HepG2 (cell line): ENCODE data around the gene UBR3. TPM values are rescaled to one million over a fixed set of nuclear protein-coding genes. Genes with fewer than 3 reads are reported as not detected.

Experiments used
- ATAC-seq: fragments of 200-7000 bp; cut with Tn5 transposase; 3 replicates; pipeline ENCODE4 v1.9.1; 2020; ENCODE audit warnings: mild to moderate bottlenecking, moderate library complexity
- BruUV-seq: library from RNA; stranded (reverse); fragments of 400-500 nt; replicated peaks from 2 replicates; lab custom pipeline; 2021; lab: Mats Ljungman, UMichigan
- CTCF ChIA-PET: fragments of 300-600 bp; formaldehyde crosslinking; extraction: SDS; loops from one replicate; lab custom pipeline; 2021; ENCODE audit warnings: low total read pairs, inconsistent platforms, low intra/inter-chr PET ratio; lab: Yijun Ruan, JAX
- POLR2A ChIA-PET: fragments of 350-600 bp; sonication (Branson Sonifier 250); formaldehyde crosslinking; loops from one replicate; lab custom pipeline; 2020; ENCODE audit warnings: antibody characterized with exemption, inconsistent platforms; lab: Yijun Ruan, JAX
- DNase-seq: peaks from one replicate; pipeline ENCODE4 v3.0.0-alpha.2; 2015; ENCODE audit warnings: low spot score
- FAIRE-seq: peaks from 3 replicates; lab custom pipeline; 2011; peaks lifted over from hg19 to GRCh38; lab: Jason Lieb, UNC
- H2AFZ ChIP-seq: one replicate; pipeline ENCODE4 v1.6.1; 2011; ENCODE audit warnings: low read length, inconsistent platforms
- H3K27ac ChIP-seq: fragments of 300-600 bp; 3 replicates; pipeline ENCODE4 v1.8.0; 2011; ENCODE audit warnings: mixed run types, mild to moderate bottlenecking, mixed read lengths, low read length, inconsistent platforms; ENCODE audit not compliant: insufficient read depth; ENCODE audit errors: extremely low read length
- H3K27me3 ChIP-seq, 2 experiments: fragments of 200-600 bp in 1 of 2; 2 replicates in 1 of 2; 3 replicates in 1 of 2; pipeline versions ENCODE4 v1.6.0 to v1.8.0; 2011; ENCODE audit warnings: low read length in 2 of 2, mild to moderate bottlenecking in 2 of 2, moderate library complexity in 2 of 2, inconsistent platforms in 1 of 2; ENCODE audit not compliant: insufficient read depth in 2 of 2, control insufficient read depth in 1 of 2
- H3K36me3 ChIP-seq, 2 experiments: fragments of 200-600 bp in 1 of 2; replicated peaks in 1 of 2; 2 replicates in 1 of 2; 3 replicates in 1 of 2; pipeline versions ENCODE4 v1.5.1 to v1.8.0; 2011; ENCODE audit warnings: low read length in 2 of 2, inconsistent platforms in 1 of 2; ENCODE audit not compliant: insufficient read depth in 2 of 2, control insufficient read depth in 1 of 2
- H3K4me1 ChIP-seq: 2 replicates; pipeline ENCODE4 v1.5.1; 2012; ENCODE audit warnings: low read length, inconsistent platforms; ENCODE audit not compliant: insufficient read depth
- H3K4me2 ChIP-seq: 2 replicates; pipeline ENCODE4 v1.6.0; 2011; ENCODE audit warnings: low read depth, low read length, inconsistent platforms
- H3K4me3 ChIP-seq, 3 experiments: fragments of 200-600 bp in 1 of 3; sonication (generic), shearing (Covaris generic) in 1 of 3; replicated peaks in 1 of 3; 2 replicates each; pipeline ENCODE4 v1.5.1; 2011 to 2016; ENCODE audit warnings: low read length in 3 of 3, inconsistent platforms in 2 of 3, low read depth in 2 of 3, mild to moderate bottlenecking in 2 of 3, control low read depth in 1 of 3, mixed read lengths in 1 of 3; ENCODE audit not compliant: insufficient read depth in 1 of 3
- H3K79me2 ChIP-seq: one replicate; pipeline ENCODE4 v1.6.1; 2011; ENCODE audit warnings: low read length, inconsistent platforms; ENCODE audit not compliant: insufficient read depth
- H3K9ac ChIP-seq: 2 replicates; pipeline ENCODE4 v1.6.0; 2011; ENCODE audit warnings: mild to moderate bottlenecking, low read depth, low read length, inconsistent platforms; ENCODE audit not compliant: insufficient read depth
- H3K9me3 ChIP-seq: 2 replicates; pipeline ENCODE4 v1.5.1; 2012; ENCODE audit warnings: mild to moderate bottlenecking, low read length
- H4K20me1 ChIP-seq: 2 replicates; pipeline ENCODE4 v1.6.0; 2011; ENCODE audit warnings: inconsistent platforms, mild to moderate bottlenecking, low read length, moderate library complexity; ENCODE audit not compliant: insufficient read depth
- CREB1 ChIP-seq, 2 experiments: fragments of 450-650 bp in 1 of 2; IDR thresholded peaks; 2 replicates each; pipeline ENCODE4 v1.6.1; 2016 to 2017; ENCODE audit warnings: control low read depth in 1 of 2, mild to moderate bottlenecking in 1 of 2, missing compliant biosample characterization in 1 of 2, missing genetic modification characterization in 1 of 2
- MIER3 ChIP-seq: IDR thresholded peaks from 2 replicates; pipeline ENCODE4 v1.6.1; 2016; ENCODE audit warnings: missing compliant biosample characterization, borderline replicate concordance
- NFKB2 ChIP-seq: sonication (generic); formaldehyde crosslinking; IDR thresholded peaks from 2 replicates; pipeline ENCODE4 v1.4.0; 2020; ENCODE audit warnings: missing genetic modification reagents, borderline replicate concordance
- PAWR ChIP-seq: sonication (generic); formaldehyde crosslinking; IDR thresholded peaks from 2 replicates; pipeline ENCODE4 v1.4.0; 2020; ENCODE audit warnings: missing genetic modification reagents, mild to moderate bottlenecking, borderline replicate concordance
- POGZ ChIP-seq: sonication (generic); formaldehyde crosslinking; IDR thresholded peaks from 2 replicates; pipeline ENCODE4 v1.4.0; 2020; ENCODE audit warnings: mild to moderate bottlenecking, missing genetic modification reagents
- ZBTB7A ChIP-seq: sonication (generic); formaldehyde crosslinking; IDR thresholded peaks from 2 replicates; pipeline ENCODE4 v1.8.0; 2022; ENCODE audit warnings: mild to moderate bottlenecking, missing genetic modification reagents
- ZFP36 ChIP-seq: fragments of 150-350 bp; IDR thresholded peaks from 2 replicates; pipeline ENCODE4 v1.6.1; 2018; ENCODE audit warnings: borderline replicate concordance, low read length, low read depth; ENCODE audit not compliant: partially characterized antibody
- ZFP36L1 ChIP-seq: sonication (generic); formaldehyde crosslinking; IDR thresholded peaks from 2 replicates; pipeline ENCODE4 v1.8.0; 2022; ENCODE audit warnings: mild to moderate bottlenecking, missing genetic modification reagents, moderate library complexity
- ZFYVE20 ChIP-seq: sonication (generic); formaldehyde crosslinking; IDR thresholded peaks from 2 replicates; pipeline ENCODE4 v1.8.0; 2023; ENCODE audit warnings: low read depth, mild to moderate bottlenecking, moderate library complexity, missing genetic modification reagents, borderline replicate concordance
- ZNF24 ChIP-seq: fragments of 450-650 bp; IDR thresholded peaks from 2 replicates; pipeline ENCODE4 v1.6.1; 2017; ENCODE audit warnings: antibody characterized with exemption, mild to moderate bottlenecking
- ZNF276 ChIP-seq: sonication (generic); formaldehyde crosslinking; IDR thresholded peaks from 2 replicates; pipeline ENCODE4 v1.4.0; 2020; ENCODE audit warnings: mild to moderate bottlenecking, low read depth, missing genetic modification reagents
- ZNF652 ChIP-seq: IDR thresholded peaks from 2 replicates; pipeline ENCODE4 v1.6.1; 2016; ENCODE audit warnings: low read depth, borderline replicate concordance
- WGBS: methylation state at CpG from one replicate; pipeline ENCODE4 v1.1.6; 2017; ENCODE audit warnings: low lambda C conversion rate; 5-methylcytosine and 5-hydroxymethylcytosine counted together
- in situ Hi-C: cut with HindIII; loops from 2 replicates; pipeline ENCODE4 v1.10.0; 2017; ENCODE audit warnings: low pct_unique_long_range_greater_than_20kb; ENCODE audit not compliant: extremely low pct_ligation_motif_present
- intact Hi-C: fragments of 100-400 bp; cut with micrococcal nuclease; formaldehyde crosslinking; loops from one replicate; pipeline ENCODE4 v1.10.0; 2022; ENCODE audit not compliant: unreplicated experiment
- polyA plus RNA-seq, 8 experiments: library from polyadenylated mRNA; depleted of rRNA in 3 of 8; stranded (reverse) in 7 of 8; unstranded in 1 of 8; fragments of >200 nt; fragmentation: Illumina TruSeq in 4 of 8; extraction: Trizol in 4 of 8; gene quantifications; 2 replicates each; pipeline versions ENCODE4 v1.2.1 to v1.2.3, GENCODE V29; 2011 to 2016; ENCODE audit warnings: low read depth in 4 of 8, missing spikeins in 1 of 8, mixed read lengths in 1 of 8; ENCODE audit not compliant: insufficient read depth in 1 of 8
- total RNA-seq, 5 experiments: library from RNA; depleted of rRNA; stranded (reverse); fragments of >200 nt; fragmentation: Illumina TruSeq; extraction: Trizol; gene quantifications; 2 replicates each; pipeline ENCODE4 v1.2.3, GENCODE V29; 2016; ENCODE audit warnings: low read depth in 1 of 5
- TF ChIP-seq, protein P1 (sequence below): sonication (generic); formaldehyde crosslinking; conservative IDR thresholded peaks from 2 replicates; pipeline ENCODE4 v1.4.0; 2020; ENCODE audit warnings: missing genetic modification reagents
- TF ChIP-seq, protein P2 (sequence below): sonication (generic); formaldehyde crosslinking; IDR thresholded peaks from 2 replicates; pipeline ENCODE4 v1.4.0; 2020; ENCODE audit warnings: missing genetic modification reagents
- TF ChIP-seq, protein P3 (sequence below): sonication (generic); formaldehyde crosslinking; IDR thresholded peaks from 2 replicates; pipeline ENCODE4 v1.4.0; 2020; ENCODE audit warnings: missing genetic modification reagents

UBR3 gene
- total and polyA plus RNA-seq, 2 of the 13 experiments (the other 11 are each of a cell fraction or from before 2014, with no cell fraction given): 15.1 to 28.0 TPM

- DNase-seq: no peak
- Histone ChIP-seq H2AFZ (no peak overlapping the region), H3K79me2 (no peaks in the 10 kb centered on the region), H4K20me1 (no peaks in the 10 kb centered on the region), H3K4me2 (no peak overlapping the region), H3K4me1 (no peaks in the 10 kb centered on the region), H3K27ac (no peak overlapping the region), H3K27me3 (no peaks in the 10 kb centered on the region), H3K9ac (no peak overlapping the region), H3K9me3 (no peaks in the 10 kb centered on the region)
- in situ Hi-C loops: no loop called here
- ChIA-PET CTCF (no interaction called here), POLR2A (no interaction called here)
- WGBS: 100% methylated on average over 1 of the region's 1 CpG
- no peak for FAIRE-seq
- no peak for ATAC-seq
- intact Hi-C loops: no loop called here
- TF ChIP-seq CREB1 (IDR thresholded peaks at IDR 0.05) (no peak), CREB1 (CRISPR knock-in tag; IDR thresholded peaks at IDR 0.05) (no peak), NFKB2 (CRISPR knock-in tag) (no peak), ZFP36L1 (CRISPR knock-in tag) (no peak), ZFYVE20 (CRISPR knock-in tag) (no peak), ZFP36 (no peak), ZNF276 (CRISPR knock-in tag) (no peak), PAWR (no peak), ZNF652 (CRISPR knock-in tag) (no peak), POGZ (CRISPR knock-in tag) (no peak), ZNF24 (no peak), MIER3 (CRISPR knock-in tag) (no peak), ZBTB7A (CRISPR knock-in tag) (no peak)
- TF ChIP-seq, protein P1, sequence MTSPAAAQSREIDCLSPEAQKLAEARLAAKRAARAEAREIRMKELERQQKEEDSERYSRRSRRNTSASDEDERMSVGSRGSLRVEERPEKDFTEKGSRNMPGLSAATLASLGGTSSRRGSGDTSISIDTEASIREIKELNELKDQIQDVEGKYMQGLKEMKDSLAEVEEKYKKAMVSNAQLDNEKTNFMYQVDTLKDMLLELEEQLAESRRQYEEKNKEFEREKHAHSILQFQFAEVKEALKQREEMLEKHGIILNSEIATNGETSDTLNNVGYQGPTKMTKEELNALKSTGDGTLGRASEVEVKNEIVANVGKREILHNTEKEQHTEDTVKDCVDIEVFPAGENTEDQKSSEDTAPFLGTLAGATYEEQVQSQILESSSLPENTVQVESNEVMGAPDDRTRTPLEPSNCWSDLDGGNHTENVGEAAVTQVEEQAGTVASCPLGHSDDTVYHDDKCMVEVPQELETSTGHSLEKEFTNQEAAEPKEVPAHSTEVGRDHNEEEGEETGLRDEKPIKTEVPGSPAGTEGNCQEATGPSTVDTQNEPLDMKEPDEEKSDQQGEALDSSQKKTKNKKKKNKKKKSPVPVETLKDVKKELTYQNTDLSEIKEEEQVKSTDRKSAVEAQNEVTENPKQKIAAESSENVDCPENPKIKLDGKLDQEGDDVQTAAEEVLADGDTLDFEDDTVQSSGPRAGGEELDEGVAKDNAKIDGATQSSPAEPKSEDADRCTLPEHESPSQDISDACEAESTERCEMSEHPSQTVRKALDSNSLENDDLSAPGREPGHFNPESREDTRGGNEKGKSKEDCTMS (CRISPR knock-in tag): no peak
- TF ChIP-seq, protein P2, sequence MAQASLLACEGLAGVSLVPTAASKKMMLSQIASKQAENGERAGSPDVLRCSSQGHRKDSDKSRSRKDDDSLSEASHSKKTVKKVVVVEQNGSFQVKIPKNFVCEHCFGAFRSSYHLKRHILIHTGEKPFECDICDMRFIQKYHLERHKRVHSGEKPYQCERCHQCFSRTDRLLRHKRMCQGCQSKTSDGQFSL (CRISPR knock-in tag): no peak
- TF ChIP-seq, protein P3, sequence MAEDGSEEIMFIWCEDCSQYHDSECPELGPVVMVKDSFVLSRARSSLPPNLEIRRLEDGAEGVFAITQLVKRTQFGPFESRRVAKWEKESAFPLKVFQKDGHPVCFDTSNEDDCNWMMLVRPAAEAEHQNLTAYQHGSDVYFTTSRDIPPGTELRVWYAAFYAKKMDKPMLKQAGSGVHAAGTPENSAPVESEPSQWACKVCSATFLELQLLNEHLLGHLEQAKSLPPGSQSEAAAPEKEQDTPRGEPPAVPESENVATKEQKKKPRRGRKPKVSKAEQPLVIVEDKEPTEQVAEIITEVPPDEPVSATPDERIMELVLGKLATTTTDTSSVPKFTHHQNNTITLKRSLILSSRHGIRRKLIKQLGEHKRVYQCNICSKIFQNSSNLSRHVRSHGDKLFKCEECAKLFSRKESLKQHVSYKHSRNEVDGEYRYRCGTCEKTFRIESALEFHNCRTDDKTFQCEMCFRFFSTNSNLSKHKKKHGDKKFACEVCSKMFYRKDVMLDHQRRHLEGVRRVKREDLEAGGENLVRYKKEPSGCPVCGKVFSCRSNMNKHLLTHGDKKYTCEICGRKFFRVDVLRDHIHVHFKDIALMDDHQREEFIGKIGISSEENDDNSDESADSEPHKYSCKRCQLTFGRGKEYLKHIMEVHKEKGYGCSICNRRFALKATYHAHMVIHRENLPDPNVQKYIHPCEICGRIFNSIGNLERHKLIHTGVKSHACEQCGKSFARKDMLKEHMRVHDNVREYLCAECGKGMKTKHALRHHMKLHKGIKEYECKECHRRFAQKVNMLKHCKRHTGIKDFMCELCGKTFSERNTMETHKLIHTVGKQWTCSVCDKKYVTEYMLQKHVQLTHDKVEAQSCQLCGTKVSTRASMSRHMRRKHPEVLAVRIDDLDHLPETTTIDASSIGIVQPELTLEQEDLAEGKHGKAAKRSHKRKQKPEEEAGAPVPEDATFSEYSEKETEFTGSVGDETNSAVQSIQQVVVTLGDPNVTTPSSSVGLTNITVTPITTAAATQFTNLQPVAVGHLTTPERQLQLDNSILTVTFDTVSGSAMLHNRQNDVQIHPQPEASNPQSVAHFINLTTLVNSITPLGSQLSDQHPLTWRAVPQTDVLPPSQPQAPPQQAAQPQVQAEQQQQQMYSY (CRISPR knock-in tag): no peak
- TF ChIP-seq, all 625 proteins: peak for 0
- Histone ChIP-seq H3K4me3 (no peak overlapping the region), H3K36me3 (peaks cover 2 to 9% of the 10 kb centered on the region in 2 experiments; a peak in 4 of 5 replicates)
- no TSS peak for BruUV-seq
These were observed 187.5 kb downstream of the UBR3 start for GRCh38 chr2:170014769-170015168.
